GM21423 (cell line): ENCODE measurements around the gene PTPRG.
"Not testable (repeated sequence)": the region's sequence is repeated elsewhere in the genome, so short reads cannot be mapped to it uniquely, and the experiment has no call there.

Experiments used
- ATAC-seq: cut with Tn5 transposase; IDR thresholded peaks from one replicate; pipeline ENCODE4 v1.9.1; 2021; ENCODE audit warnings: mild to moderate bottlenecking, moderate library complexity; ENCODE audit not compliant: unreplicated experiment

PTPRG gene

GRCh38 chr3:61681636-61682035 is 120.3 kb downstream of the PTPRG start:
- ATAC-seq, result no peak

GRCh38 chr3:61682671-61683548 is 121.5 kb downstream of the PTPRG start:
- no peak for ATAC-seq

DNA sequence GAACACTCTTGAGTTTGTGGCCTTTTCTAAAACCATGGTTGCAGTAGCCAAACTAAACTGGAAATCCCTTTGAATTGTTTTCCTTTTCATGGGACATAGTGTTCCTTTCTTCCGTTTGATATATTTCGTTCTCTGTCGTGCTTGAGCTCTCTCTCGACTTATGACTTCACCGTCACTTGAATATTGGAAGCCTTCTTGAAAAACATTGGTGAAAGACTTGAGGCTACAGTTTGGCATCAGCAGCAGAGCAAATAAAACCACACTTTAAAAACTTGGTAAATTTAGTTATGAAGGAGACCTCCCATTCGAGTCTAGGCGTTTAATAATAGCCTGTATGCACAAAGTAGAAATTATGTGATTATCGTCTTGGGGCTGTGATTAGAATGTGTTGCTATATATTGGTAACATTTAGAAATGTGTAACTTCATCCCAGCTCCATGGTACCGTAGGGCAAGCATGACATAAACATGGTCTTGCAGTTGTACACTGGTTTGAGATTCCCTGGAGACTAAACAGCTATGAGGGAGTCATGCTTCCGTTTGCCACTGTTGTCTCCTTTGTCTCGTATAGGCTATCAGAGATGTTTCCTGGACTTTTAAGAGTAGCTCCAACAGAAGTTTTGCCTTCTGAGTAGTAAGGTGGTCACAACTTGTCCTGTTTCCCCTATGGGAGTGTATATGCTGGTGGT is 122.3 kb downstream of the PTPRG start:
- ATAC-seq, result no peak

DNA sequence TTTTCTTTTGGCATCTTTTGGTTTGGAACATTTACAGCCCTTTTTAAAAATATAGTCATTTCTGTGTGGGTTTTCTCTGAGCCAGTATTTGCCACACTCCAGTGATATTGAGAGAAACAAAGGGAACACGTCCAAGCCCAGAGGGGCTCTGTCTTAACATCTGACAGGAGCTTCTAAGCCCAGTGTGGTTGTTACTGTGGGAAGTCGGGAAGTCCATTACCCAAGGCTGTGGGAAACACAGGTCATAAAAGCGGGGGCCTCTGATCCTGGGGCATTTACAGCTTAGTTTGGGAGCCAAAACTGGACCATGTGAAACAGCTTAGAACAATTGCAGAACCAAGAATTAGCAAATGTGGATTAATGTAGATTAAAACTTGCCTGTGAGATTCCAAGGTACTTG is 123.0 kb downstream of the PTPRG start:
- no peak for ATAC-seq

GRCh38 chr3:61685755-61686154 is 124.4 kb downstream of the PTPRG start:
- ATAC-seq, result no peak

DNA sequence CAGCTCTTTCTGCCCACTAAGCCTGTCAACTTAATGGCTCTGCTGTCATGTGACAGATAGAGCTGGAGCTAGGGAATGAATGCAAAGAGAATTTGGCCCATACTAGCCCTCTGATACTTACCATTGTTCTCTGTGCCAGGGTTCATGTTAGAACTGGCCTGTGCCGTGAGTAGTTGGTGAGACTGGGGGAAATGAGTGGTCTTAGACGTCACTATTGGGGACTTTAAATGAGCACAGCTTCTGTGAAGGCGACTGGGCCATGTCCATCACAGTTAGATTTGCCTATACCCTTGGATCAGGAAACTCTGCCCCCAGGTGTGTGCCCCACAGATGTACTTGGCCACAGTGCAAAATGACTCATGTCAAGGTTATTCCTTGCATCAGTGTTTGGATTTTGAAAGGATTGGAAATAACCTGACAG is 124.9 kb downstream of the PTPRG start:
- ATAC-seq, result no peak

- ATAC-seq, result no peak
Measured at GRCh38 chr3:61687206-61687605, 125.8 kb downstream of the PTPRG start.

DNA sequence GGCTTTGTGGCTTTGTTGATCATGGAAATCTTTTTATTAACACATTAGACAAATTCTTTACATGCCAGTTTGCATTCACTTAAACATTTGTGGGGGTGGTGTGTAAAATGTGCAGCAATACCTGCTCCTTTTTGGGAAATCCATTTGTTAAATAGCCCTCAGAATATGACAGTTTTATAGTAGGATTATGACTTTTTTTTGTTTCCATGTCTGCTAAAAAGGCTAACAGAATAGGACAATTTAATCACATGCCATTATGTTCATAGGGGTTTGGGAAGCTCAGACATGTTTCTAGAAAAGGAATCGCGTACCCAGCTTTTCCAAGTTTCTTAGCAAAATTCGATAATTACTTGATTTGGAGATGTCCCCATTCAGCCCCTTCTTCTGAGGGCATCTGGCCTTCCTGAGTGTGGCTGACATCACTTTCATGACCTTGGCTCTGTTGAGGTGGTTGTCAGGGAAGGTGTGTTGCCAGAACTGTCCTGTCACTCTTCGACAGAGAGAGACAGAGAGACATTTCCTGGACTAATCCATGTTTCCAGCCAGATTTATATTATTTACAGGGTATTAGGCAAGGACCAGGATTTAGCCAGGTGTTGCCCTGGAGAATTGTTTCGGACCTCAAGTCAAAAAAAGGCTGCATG is 126.4 kb downstream of the PTPRG start:
- no peak for ATAC-seq

- no peak for ATAC-seq
Measured at GRCh38 chr3:61688307-61688984, 127.1 kb downstream of the PTPRG start.

DNA sequence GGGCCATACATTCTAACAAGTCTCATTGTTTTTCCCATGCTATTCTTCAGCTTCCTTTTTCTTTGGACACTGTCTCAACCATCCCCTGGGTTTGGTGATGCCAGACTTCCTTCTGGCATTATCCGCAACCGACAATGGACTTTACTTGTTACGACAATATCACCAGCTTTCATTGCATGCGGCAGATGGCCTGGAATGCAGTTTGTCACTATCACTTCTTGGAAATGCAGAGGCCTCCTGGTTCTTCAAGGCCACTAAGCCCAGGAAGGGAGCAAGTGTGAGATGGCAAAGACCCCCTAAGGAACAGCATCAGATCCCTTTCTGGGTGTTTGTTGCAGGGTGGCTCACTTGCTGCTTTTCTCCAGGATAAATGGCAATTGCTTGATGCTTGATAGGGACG is 128.6 kb downstream of the PTPRG start:
- no peak for ATAC-seq

GRCh38 chr3:61691466-61691865 is 130.1 kb downstream of the PTPRG start:
- ATAC-seq, result no peak

DNA sequence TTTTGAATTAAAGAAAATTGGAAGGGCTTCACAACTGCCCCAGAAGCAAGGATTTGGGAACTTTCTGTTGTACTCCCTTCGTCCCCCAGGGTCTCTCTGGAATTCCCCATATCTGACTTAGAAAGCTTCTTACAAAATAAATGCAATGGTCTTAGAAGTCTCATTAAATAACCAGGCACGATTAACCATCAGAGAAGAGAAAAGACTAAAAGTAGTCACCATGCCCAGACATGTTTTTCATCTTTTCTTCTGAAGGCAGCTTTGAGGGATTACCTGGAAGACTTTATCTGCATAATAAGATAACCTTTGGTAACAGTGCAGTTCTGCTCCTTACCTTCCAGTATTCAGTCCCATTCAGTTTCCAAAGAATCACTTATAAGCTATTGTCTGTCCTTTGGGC is 135.9 kb downstream of the PTPRG start:
- no peak for ATAC-seq

DNA sequence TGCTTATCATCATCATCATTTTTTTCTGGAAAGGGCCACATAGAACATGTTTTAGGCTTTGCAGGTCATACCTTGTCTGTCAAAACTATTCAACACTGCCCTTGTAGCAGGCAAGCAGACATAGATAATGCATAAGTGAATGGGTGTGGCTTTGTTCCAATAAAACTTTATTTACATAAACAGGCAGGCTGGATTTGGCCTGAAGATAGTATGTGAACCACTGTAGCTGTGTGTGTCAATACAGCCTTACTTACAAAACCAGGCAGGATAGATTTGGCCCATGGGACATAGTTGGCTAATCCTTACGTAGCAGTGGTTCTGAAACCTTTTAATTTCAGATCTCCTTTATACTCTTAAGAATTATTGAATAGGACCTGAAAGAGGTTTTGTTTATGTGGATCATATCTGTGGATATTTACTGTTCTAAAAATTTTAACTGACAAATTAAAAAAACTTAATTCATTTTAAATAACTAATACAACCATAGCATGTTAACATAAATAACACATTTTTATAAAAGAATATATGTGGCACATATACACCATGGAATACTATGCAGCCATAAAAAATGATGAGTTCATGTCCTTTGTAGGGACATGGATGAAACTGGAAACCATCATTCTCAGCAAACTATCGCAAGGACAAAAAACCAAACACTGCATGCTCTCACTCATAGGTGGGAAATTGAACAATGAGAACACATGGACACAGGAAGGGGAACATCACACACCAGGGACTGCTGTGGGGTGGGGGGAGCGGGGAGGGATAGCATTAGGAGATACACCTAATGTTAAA is 137.1 kb downstream of the PTPRG start:
- ATAC-seq, result not testable (repeated sequence)

GRCh38 chr3:61699622-61700021 is 138.3 kb downstream of the PTPRG start:
- no peak for ATAC-seq

DNA sequence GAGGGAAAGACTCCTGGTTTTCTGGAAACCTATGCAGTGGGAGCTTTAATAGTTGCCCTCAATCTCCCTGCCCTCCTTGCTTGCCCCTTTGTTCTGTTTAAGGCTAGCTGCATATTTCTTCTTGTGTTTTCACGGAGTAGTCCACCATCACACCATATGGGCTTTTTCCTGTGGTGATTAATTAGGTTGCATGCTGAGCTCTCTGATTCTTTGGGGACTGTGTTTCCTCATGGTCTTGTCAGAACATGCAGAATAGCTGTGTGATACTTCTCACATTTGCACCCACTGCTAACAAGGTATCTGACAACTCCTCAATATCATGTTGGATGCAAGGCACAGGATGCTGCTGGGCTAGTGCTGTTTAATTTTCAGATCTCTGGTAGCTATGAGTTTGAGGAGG is 139.6 kb downstream of the PTPRG start:
- ATAC-seq, result no peak

- ATAC-seq, result no peak
Measured at GRCh38 chr3:61702453-61702852, 141.1 kb downstream of the PTPRG start.

DNA sequence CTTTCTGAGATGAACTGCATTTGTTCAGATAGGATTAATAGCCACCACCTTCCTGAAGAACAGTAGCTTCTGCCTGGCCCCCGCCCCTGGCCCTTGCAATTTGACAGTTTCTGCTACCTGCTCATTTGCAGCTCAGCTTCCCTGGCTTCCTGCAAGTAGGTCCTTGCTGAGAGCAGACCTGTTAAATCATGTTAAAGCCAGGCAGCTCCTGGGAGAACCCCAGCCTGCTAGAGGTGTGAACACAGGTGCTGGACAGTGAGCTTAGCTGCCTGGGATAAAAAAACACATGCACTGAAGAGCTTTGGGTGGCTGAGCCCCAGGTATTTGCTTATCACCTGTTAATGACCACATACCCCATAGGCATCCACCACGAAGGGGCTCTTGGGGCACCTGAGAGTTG is 143.4 kb downstream of the PTPRG start:
- no peak for ATAC-seq

DNA sequence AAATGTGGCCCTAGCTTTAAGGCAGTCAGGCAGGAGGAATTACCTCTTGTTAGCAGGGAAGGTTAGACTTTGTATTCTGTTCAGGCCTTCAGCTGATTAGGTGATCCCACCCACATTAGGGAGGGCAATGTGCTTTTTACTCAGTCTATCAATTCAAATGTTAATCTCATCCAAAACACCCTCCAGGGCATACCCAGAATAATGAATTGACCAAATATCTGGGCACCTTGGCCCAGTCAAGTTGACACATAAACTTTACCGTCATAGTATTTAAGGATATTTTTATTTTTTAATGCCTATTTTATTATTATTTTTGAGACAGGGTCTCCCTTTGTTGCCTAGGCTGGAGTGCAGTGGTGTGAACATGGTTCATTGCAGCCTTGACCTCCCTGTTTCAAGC is 146.1 kb downstream of the PTPRG start:
- ATAC-seq, result no peak

DNA sequence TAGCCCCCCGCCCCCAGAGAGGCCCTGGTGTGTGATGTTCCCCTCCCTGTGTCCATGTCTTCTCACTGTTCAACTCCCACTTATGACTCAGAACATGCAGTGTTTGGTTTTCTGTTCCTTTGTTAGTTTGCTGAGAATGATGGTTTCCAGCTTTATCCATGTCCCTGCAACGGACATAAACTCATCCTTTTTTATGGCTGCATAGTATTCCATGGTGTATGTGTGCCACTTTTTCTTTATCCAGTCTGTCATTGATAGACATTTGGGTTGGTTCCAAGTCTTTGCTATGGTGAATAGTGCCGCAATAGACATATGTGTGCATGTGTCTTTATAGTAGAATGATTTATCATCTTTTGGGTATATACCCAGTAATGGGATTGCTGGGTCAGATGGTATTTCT is 149.5 kb downstream of the PTPRG start:
- ATAC-seq, result not testable (repeated sequence)

DNA sequence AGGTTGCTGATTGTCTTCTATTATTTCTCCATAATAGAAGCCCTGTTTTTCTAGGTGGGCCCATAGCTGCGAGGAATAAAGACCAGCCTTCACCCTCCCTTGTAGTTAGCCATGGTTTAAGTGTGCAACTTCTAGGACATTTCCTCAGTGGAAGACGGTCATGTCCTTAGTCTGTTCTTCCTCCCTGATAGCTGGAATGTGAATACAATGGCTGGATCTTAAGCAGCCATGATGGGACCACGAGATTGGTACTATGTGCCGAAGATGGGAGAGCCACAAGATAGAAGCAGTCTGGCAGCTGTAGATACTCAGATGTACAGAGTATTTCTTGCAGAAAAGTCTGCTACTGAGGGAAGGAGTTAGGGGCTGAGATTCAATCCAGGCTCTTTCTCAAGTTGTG is 152.9 kb downstream of the PTPRG start:
- ATAC-seq, result no peak
